K562 (cell line): ENCODE measurements around the gene MTA2. TPM values are rescaled to one million over a fixed set of nuclear protein-coding genes. Genes with fewer than 3 reads are reported as not detected.

Experiments
- BRD4 ChIP-seq: fragments of 200-600 bp; sonication (generic); IDR thresholded peaks from 2 replicates; pipeline ENCODE4 v1.6.1; 2017; ENCODE audit warnings: inconsistent platforms
- CCNT2 ChIP-seq: IDR thresholded peaks from 2 replicates; pipeline ENCODE4 v1.6.1; 2011; ENCODE audit warnings: borderline replicate concordance, low read depth, mild to moderate bottlenecking, moderate library complexity, mixed read lengths, low read length; ENCODE audit not compliant: insufficient read length; ENCODE audit errors: extremely low read depth
- CTBP1 ChIP-seq: fragments of 450-650 bp; IDR thresholded peaks from 2 replicates; pipeline ENCODE4 v1.6.1; 2016; ENCODE audit warnings: borderline replicate concordance
- IRF2 ChIP-seq: sonication (generic); formaldehyde crosslinking; IDR thresholded peaks from 2 replicates; pipeline ENCODE4 v1.8.1; 2022; ENCODE audit warnings: mild to moderate bottlenecking, missing genetic modification reagents
- KAT7 ChIP-seq: sonication (generic); formaldehyde crosslinking; IDR thresholded peaks from 2 replicates; pipeline ENCODE4 v1.8.0; 2022; ENCODE audit warnings: missing genetic modification reagents, mild to moderate bottlenecking, borderline replicate concordance
- KDM5B ChIP-seq: fragments of 200-600 bp; sonication (generic); IDR thresholded peaks from 2 replicates; pipeline ENCODE4 v1.6.1; 2012; ENCODE audit warnings: low read depth, mild to moderate bottlenecking, moderate library complexity, low read length, control low read depth, inconsistent platforms; ENCODE audit not compliant: insufficient replicate concordance
- MTA3 ChIP-seq: fragments of 450-650 bp; formaldehyde crosslinking; IDR thresholded peaks from 2 replicates; pipeline ENCODE4 v1.6.1; 2017; ENCODE audit warnings: mild to moderate bottlenecking, borderline replicate concordance
- MYC ChIP-seq, 2 experiments: fragments of 250-450 bp in 1 of 2; sonication (Bioruptor Pico) in 1 of 2; IDR thresholded peaks; 2 replicates each; pipeline versions ENCODE4 v1.5.1 to v1.6.1; 2012 to 2021; ENCODE audit warnings: low read depth in 2 of 2, borderline replicate concordance in 1 of 2, improper control_type of control experiment in 1 of 2, low read length in 1 of 2, mild to moderate bottlenecking in 1 of 2, moderate library complexity in 1 of 2
- NFIC ChIP-seq: fragments of 450-650 bp; IDR thresholded peaks from 2 replicates; pipeline ENCODE4 v1.6.1; 2017; ENCODE audit warnings: mild to moderate bottlenecking, inconsistent platforms
- NFRKB ChIP-seq: fragments of 450-650 bp; IDR thresholded peaks from 2 replicates; pipeline ENCODE4 v1.6.1; 2016; ENCODE audit warnings: low read depth
- SAFB ChIP-seq: fragments of 200-400 bp; formaldehyde crosslinking; IDR thresholded peaks from 2 replicates; pipeline ENCODE4 v1.6.1; 2017; ENCODE audit warnings: low read depth, low read length, borderline replicate concordance
- TAL1 ChIP-seq: fragments of 450-650 bp; IDR thresholded peaks from 2 replicates; pipeline ENCODE4 v1.6.1; 2016; ENCODE audit warnings: mild to moderate bottlenecking
- TBP ChIP-seq: optimal IDR thresholded peaks from 2 replicates; pipeline ENCODE3; 2011; ENCODE audit warnings: low read depth, low read length, improper control_type of control experiment
- U2AF1 ChIP-seq: fragments of 200-400 bp; formaldehyde crosslinking; optimal IDR thresholded peaks from 2 replicates; pipeline ENCODE3; 2017; ENCODE audit warnings: mild to moderate bottlenecking, low read depth, low read length, moderate library complexity
- YY1 ChIP-seq, 3 experiments: IDR thresholded peaks; 2 replicates each; pipeline ENCODE4 v1.6.1; 2011; ENCODE audit warnings: low read length in 2 of 3, mild to moderate bottlenecking in 2 of 3, moderate library complexity in 2 of 3, borderline replicate concordance in 1 of 3, control low read depth in 1 of 3, low read depth in 1 of 3; ENCODE audit not compliant: insufficient read depth in 3 of 3, insufficient replicate concordance in 2 of 3, control insufficient read depth in 1 of 3, insufficient read length in 1 of 3; ENCODE audit errors: extremely low read depth in 1 of 3
- ZBTB1 ChIP-seq: sonication (generic); formaldehyde crosslinking; IDR thresholded peaks from 2 replicates; pipeline ENCODE4 v1.8.1; 2023; ENCODE audit warnings: missing genetic modification reagents, low read depth, mild to moderate bottlenecking, borderline replicate concordance
- ZBTB7A ChIP-seq: IDR thresholded peaks from 2 replicates; pipeline ENCODE4 v1.6.1; 2011; ENCODE audit warnings: low read depth, mild to moderate bottlenecking, low read length, moderate library complexity, borderline replicate concordance; ENCODE audit not compliant: control insufficient read depth
- polyA plus RNA-seq, 8 experiments: library from polyadenylated mRNA; depleted of rRNA in 4 of 8; stranded (reverse) in 5 of 8; unstranded in 3 of 8; fragments of >200 nt; fragmentation: Nextera tagmentation in 2 of 8; fragmentation: Illumina TruSeq in 1 of 8; extraction: Ambion mirVana in 2 of 8; extraction: Trizol in 1 of 8; gene quantifications; 2 replicates each; pipeline versions ENCODE4 v1.2.1 to v1.2.3, GENCODE V29; 2011 to 2014; ENCODE audit warnings: inconsistent platforms in 1 of 8, missing spikeins in 1 of 8
- total RNA-seq, 7 experiments: library from RNA; depleted of rRNA in 6 of 7; stranded (reverse); fragments of >200 nt in 6 of 7; fragmentation: Illumina TruSeq in 2 of 7; extraction: Trizol in 2 of 7; gene quantifications; 2 replicates each; pipeline versions ENCODE4 v1.2.1 to v1.2.3, GENCODE V29; 2011 to 2021; ENCODE audit warnings: low replicate concordance in 1 of 7
- TF ChIP-seq, protein P1 (sequence below), 2 experiments: fragments of 200-800 bp in 1 of 2; sonication (Bioruptor generic) in 1 of 2; sonication (generic) in 1 of 2; formaldehyde crosslinking in 1 of 2; IDR thresholded peaks in 1 of 2; conservative IDR thresholded peaks in 1 of 2; 2 replicates each; pipeline versions ENCODE4 v1.5.0 to v1.6.1; 2016 to 2020; ENCODE audit warnings: missing compliant biosample characterization in 1 of 2, missing genetic modification characterization in 1 of 2, missing genetic modification reagents in 1 of 2
- TF ChIP-seq, protein P2 (sequence below): sonication (generic); formaldehyde crosslinking; IDR thresholded peaks from 2 replicates; pipeline ENCODE4 v1.8.0; 2022; ENCODE audit warnings: mild to moderate bottlenecking, missing genetic modification reagents

The MTA2 gene
- total and polyA plus RNA-seq, 9 of the 15 experiments (the other 6 are each of a cell fraction or from before 2014, with no cell fraction given) = 6.2 to 220 (median 172) TPM

DNA sequence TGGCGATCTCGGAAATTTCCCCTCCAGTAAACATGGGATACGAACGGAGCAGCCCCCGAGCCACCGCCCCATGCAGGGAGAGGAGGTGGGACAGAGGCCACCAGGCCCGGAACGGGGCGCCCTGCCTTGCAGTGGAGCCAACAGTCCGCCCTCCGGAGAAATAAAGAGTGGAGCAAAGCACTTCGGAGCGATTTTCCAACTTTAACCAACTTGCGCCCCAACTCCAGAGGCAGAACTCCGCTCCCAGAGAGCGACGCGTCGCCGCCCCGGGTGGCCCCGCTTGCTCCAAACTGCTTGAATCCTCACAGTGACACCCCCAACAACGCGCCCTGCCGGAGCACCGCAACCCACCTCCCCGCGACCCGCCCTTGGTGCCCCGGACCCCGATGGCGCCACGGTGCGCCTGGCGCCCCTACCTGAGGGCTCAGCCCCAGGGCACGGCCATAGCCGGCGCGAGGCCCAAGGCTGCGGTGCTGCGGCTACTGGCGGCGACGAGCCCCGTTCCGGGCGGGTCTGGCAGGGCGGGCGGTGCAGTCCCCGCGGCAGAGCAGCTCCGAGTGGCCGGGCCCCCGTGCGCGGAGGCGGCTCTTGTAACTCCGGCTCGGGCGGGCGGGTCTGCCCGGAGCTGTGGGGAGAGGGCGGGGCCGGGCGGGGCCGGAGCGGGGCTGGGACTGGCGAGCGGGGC lies 55.3 kb downstream of the MTA2 start, which contains the start of gene AHNAK (continued):
- TF ChIP-seq, protein P1, sequence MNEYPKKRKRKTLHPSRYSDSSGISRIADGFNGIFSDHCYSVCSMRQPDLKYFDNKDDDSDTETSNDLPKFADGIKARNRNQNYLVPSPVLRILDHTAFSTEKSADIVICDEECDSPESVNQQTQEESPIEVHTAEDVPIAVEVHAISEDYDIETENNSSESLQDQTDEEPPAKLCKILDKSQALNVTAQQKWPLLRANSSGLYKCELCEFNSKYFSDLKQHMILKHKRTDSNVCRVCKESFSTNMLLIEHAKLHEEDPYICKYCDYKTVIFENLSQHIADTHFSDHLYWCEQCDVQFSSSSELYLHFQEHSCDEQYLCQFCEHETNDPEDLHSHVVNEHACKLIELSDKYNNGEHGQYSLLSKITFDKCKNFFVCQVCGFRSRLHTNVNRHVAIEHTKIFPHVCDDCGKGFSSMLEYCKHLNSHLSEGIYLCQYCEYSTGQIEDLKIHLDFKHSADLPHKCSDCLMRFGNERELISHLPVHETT (CRISPR knock-in tag; conservative IDR thresholded peaks at IDR 0.05 in 1 of 2, IDR thresholded peaks at IDR 0.05 in 1 of 2) = 0 out of 4 replicates have a peak, but pooled peaks of 1 of the 2 experiments have one; percentile 46
- TF ChIP-seq CTBP1 (peak; percentile 56; the same call in 1 of the 2 replicates), KDM5B (peak; percentile 61), SAFB (0 out of 2 replicates have a peak, but pooled peaks have one; percentile 43), ZBTB7A (peak; percentile 86), ZBTB1 (0 out of 2 replicates have a peak, but pooled peaks have one; percentile 39), U2AF1 (no peak), YY1 (IDR thresholded peaks at IDR 0.05; ENCODE audit: borderline replicate concordance in 1 of 3, control insufficient read depth in 1 of 3, extremely low read depth in 1 of 3, insufficient read depth in 3 of 3, insufficient read length in 1 of 3, insufficient replicate concordance in 2 of 3, low read depth in 1 of 3, low read length in 2 of 3) (peak in 1 of 3 experiments; percentile 56), NFRKB (no peak), MTA3 (peak; percentile 23; the same call in 1 of the 2 replicates), MYC (IDR thresholded peaks at IDR 0.05; ENCODE audit: low read depth, low read length) (no peak), MYC (CRISPR knock-in tag; IDR thresholded peaks at IDR 0.05; ENCODE audit: borderline replicate concordance, low read depth) (peak; percentile 7; the same call in 1 of the 2 replicates), TAL1 (no peak), NFIC (peak; percentile 15; the same call in 1 of the 2 replicates), BRD4 (0 out of 2 replicates have a peak, but pooled peaks have one; percentile 20), IRF2 (CRISPR knock-in tag) (peak; percentile 38), KAT7 (0 out of 2 replicates have a peak, but pooled peaks have one; percentile 21), CCNT2 (peak; percentile 47), TBP (peak; percentile 72)
- TF ChIP-seq, protein P2, sequence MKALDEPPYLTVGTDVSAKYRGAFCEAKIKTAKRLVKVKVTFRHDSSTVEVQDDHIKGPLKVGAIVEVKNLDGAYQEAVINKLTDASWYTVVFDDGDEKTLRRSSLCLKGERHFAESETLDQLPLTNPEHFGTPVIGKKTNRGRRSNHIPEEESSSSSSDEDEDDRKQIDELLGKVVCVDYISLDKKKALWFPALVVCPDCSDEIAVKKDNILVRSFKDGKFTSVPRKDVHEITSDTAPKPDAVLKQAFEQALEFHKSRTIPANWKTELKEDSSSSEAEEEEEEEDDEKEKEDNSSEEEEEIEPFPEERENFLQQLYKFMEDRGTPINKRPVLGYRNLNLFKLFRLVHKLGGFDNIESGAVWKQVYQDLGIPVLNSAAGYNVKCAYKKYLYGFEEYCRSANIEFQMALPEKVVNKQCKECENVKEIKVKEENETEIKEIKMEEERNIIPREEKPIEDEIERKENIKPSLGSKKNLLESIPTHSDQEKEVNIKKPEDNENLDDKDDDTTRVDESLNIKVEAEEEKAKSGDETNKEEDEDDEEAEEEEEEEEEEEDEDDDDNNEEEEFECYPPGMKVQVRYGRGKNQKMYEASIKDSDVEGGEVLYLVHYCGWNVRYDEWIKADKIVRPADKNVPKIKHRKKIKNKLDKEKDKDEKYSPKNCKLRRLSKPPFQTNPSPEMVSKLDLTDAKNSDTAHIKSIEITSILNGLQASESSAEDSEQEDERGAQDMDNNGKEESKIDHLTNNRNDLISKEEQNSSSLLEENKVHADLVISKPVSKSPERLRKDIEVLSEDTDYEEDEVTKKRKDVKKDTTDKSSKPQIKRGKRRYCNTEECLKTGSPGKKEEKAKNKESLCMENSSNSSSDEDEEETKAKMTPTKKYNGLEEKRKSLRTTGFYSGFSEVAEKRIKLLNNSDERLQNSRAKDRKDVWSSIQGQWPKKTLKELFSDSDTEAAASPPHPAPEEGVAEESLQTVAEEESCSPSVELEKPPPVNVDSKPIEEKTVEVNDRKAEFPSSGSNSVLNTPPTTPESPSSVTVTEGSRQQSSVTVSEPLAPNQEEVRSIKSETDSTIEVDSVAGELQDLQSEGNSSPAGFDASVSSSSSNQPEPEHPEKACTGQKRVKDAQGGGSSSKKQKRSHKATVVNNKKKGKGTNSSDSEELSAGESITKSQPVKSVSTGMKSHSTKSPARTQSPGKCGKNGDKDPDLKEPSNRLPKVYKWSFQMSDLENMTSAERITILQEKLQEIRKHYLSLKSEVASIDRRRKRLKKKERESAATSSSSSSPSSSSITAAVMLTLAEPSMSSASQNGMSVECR (CRISPR knock-in tag) = peak; percentile 58; the same call in 1 of the 2 replicates
